HepG2 (cell line): ENCODE results near the gene ZDHHC9. TPM values are rescaled to one million over a fixed set of nuclear protein-coding genes. Genes with fewer than 3 reads are reported as not detected.

Source experiments
- ATAC-seq: fragments of 200-7000 bp; cut with Tn5 transposase; 3 replicates; pipeline ENCODE4 v1.9.1; 2020; ENCODE audit warnings: mild to moderate bottlenecking, moderate library complexity
- BruUV-seq: library from RNA; stranded (reverse); fragments of 400-500 nt; replicated peaks from 2 replicates; lab custom pipeline; 2021; lab: Mats Ljungman, UMichigan
- CTCF ChIA-PET: fragments of 300-600 bp; formaldehyde crosslinking; extraction: SDS; loops from one replicate; lab custom pipeline; 2021; ENCODE audit warnings: low total read pairs, inconsistent platforms, low intra/inter-chr PET ratio; lab: Yijun Ruan, JAX
- POLR2A ChIA-PET: fragments of 350-600 bp; sonication (Branson Sonifier 250); formaldehyde crosslinking; loops from one replicate; lab custom pipeline; 2020; ENCODE audit warnings: antibody characterized with exemption, inconsistent platforms; lab: Yijun Ruan, JAX
- DNase-seq: peaks from one replicate; pipeline ENCODE4 v3.0.0-alpha.2; 2015; ENCODE audit warnings: low spot score
- FAIRE-seq: peaks from 3 replicates; lab custom pipeline; 2011; peaks lifted over from hg19 to GRCh38; lab: Jason Lieb, UNC
- H2AFZ ChIP-seq: one replicate; pipeline ENCODE4 v1.6.1; 2011; ENCODE audit warnings: low read length, inconsistent platforms
- H3K27ac ChIP-seq: fragments of 300-600 bp; 3 replicates; pipeline ENCODE4 v1.8.0; 2011; ENCODE audit warnings: mixed run types, mild to moderate bottlenecking, mixed read lengths, low read length, inconsistent platforms; ENCODE audit not compliant: insufficient read depth; ENCODE audit errors: extremely low read length
- H3K27me3 ChIP-seq, 2 experiments: fragments of 200-600 bp in 1 of 2; 2 replicates in 1 of 2; 3 replicates in 1 of 2; pipeline versions ENCODE4 v1.6.0 to v1.8.0; 2011; ENCODE audit warnings: low read length in 2 of 2, mild to moderate bottlenecking in 2 of 2, moderate library complexity in 2 of 2, inconsistent platforms in 1 of 2; ENCODE audit not compliant: insufficient read depth in 2 of 2, control insufficient read depth in 1 of 2
- H3K36me3 ChIP-seq, 2 experiments: fragments of 200-600 bp in 1 of 2; replicated peaks in 1 of 2; 2 replicates in 1 of 2; 3 replicates in 1 of 2; pipeline versions ENCODE4 v1.5.1 to v1.8.0; 2011; ENCODE audit warnings: low read length in 2 of 2, inconsistent platforms in 1 of 2; ENCODE audit not compliant: insufficient read depth in 2 of 2, control insufficient read depth in 1 of 2
- H3K4me1 ChIP-seq: 2 replicates; pipeline ENCODE4 v1.5.1; 2012; ENCODE audit warnings: low read length, inconsistent platforms; ENCODE audit not compliant: insufficient read depth
- H3K4me2 ChIP-seq: 2 replicates; pipeline ENCODE4 v1.6.0; 2011; ENCODE audit warnings: low read depth, low read length, inconsistent platforms
- H3K4me3 ChIP-seq, 3 experiments: fragments of 200-600 bp in 1 of 3; sonication (generic), shearing (Covaris generic) in 1 of 3; replicated peaks in 1 of 3; 2 replicates each; pipeline ENCODE4 v1.5.1; 2011 to 2016; ENCODE audit warnings: low read length in 3 of 3, inconsistent platforms in 2 of 3, low read depth in 2 of 3, mild to moderate bottlenecking in 2 of 3, control low read depth in 1 of 3, mixed read lengths in 1 of 3; ENCODE audit not compliant: insufficient read depth in 1 of 3
- H3K79me2 ChIP-seq: one replicate; pipeline ENCODE4 v1.6.1; 2011; ENCODE audit warnings: low read length, inconsistent platforms; ENCODE audit not compliant: insufficient read depth
- H3K9ac ChIP-seq: 2 replicates; pipeline ENCODE4 v1.6.0; 2011; ENCODE audit warnings: mild to moderate bottlenecking, low read depth, low read length, inconsistent platforms; ENCODE audit not compliant: insufficient read depth
- H3K9me3 ChIP-seq: 2 replicates; pipeline ENCODE4 v1.5.1; 2012; ENCODE audit warnings: mild to moderate bottlenecking, low read length
- H4K20me1 ChIP-seq: 2 replicates; pipeline ENCODE4 v1.6.0; 2011; ENCODE audit warnings: inconsistent platforms, mild to moderate bottlenecking, low read length, moderate library complexity; ENCODE audit not compliant: insufficient read depth
- ATF2 ChIP-seq: sonication (generic); formaldehyde crosslinking; IDR thresholded peaks from 2 replicates; pipeline ENCODE4 v1.4.0; 2020; ENCODE audit warnings: missing genetic modification reagents
- CHD2 ChIP-seq: IDR thresholded peaks from 2 replicates; pipeline ENCODE4 v1.6.1; 2011; ENCODE audit warnings: low read depth, low read length, improper control_type of control experiment
- EP300 ChIP-seq, 3 experiments: sonication (generic) in 1 of 3; formaldehyde crosslinking in 1 of 3; IDR thresholded peaks; 2 replicates each; pipeline versions ENCODE4 v1.5.1 to v1.6.1; 2011 to 2020; ENCODE audit warnings: low read depth in 2 of 3, low read length in 2 of 3, borderline replicate concordance in 1 of 3, improper control_type of control experiment in 1 of 3, mild to moderate bottlenecking in 1 of 3, missing genetic modification reagents in 1 of 3, moderate library complexity in 1 of 3
- FOSL1 ChIP-seq: sonication (generic); formaldehyde crosslinking; IDR thresholded peaks from 2 replicates; pipeline ENCODE4 v1.9.0; 2021; ENCODE audit warnings: missing genetic modification reagents, borderline replicate concordance
- FOXK1 ChIP-seq: sonication (generic); formaldehyde crosslinking; IDR thresholded peaks from 2 replicates; pipeline ENCODE4 v1.4.0; 2020; ENCODE audit warnings: low read depth, missing genetic modification reagents, borderline replicate concordance
- FOXM1 ChIP-seq: sonication (generic); formaldehyde crosslinking; IDR thresholded peaks from 2 replicates; pipeline ENCODE4 v1.5.0; 2020; ENCODE audit warnings: missing genetic modification reagents
- GTF3A ChIP-seq: sonication (generic); formaldehyde crosslinking; conservative IDR thresholded peaks from 2 replicates; pipeline ENCODE4 v1.4.0; 2020; ENCODE audit warnings: mild to moderate bottlenecking, missing genetic modification reagents
- HOXA7 ChIP-seq: sonication (generic); formaldehyde crosslinking; IDR thresholded peaks from 2 replicates; pipeline ENCODE4 v1.8.1; 2022; ENCODE audit warnings: mild to moderate bottlenecking, missing genetic modification reagents, moderate library complexity
- KLF13 ChIP-seq: sonication (generic); formaldehyde crosslinking; IDR thresholded peaks from 2 replicates; pipeline ENCODE4 v1.4.0; 2020; ENCODE audit warnings: mild to moderate bottlenecking, missing genetic modification reagents
- MAF1 ChIP-seq: sonication (generic); formaldehyde crosslinking; IDR thresholded peaks from 2 replicates; pipeline ENCODE4 v1.5.0; 2020; ENCODE audit warnings: missing genetic modification reagents, borderline replicate concordance
- NCOR1 ChIP-seq: fragments of 200-600 bp; sonication (generic); IDR thresholded peaks from 2 replicates; pipeline ENCODE4 v1.7.0; 2017; ENCODE audit warnings: antibody characterized with exemption, low read length, borderline replicate concordance
- PAX8 ChIP-seq: sonication (generic); formaldehyde crosslinking; IDR thresholded peaks from 2 replicates; pipeline ENCODE4 v1.8.0; 2022; ENCODE audit warnings: mild to moderate bottlenecking, missing genetic modification reagents, borderline replicate concordance
- POLR2AphosphoS2 ChIP-seq: IDR thresholded peaks from 2 replicates; pipeline ENCODE4 v1.6.1; 2011; ENCODE audit warnings: low read depth, low read length, improper control_type of control experiment
- POLR2AphosphoS5 ChIP-seq: IDR thresholded peaks from 2 replicates; pipeline ENCODE4 v1.6.1; 2012; ENCODE audit warnings: low read depth, low read length
- RNF2 ChIP-seq: fragments of 450-650 bp; conservative IDR thresholded peaks from 2 replicates; pipeline ENCODE4 v1.6.1; 2016; ENCODE audit warnings: low read depth
- SKI ChIP-seq: fragments of 450-650 bp; IDR thresholded peaks from one replicate; pipeline ENCODE4 v1.6.1; 2018; ENCODE audit warnings: mild to moderate bottlenecking; ENCODE audit not compliant: partially characterized antibody
- SP2 ChIP-seq: sonication (generic); formaldehyde crosslinking; IDR thresholded peaks from 2 replicates; pipeline ENCODE4 v1.5.1; 2020; ENCODE audit warnings: mild to moderate bottlenecking, missing genetic modification reagents
- ZNF256 ChIP-seq: sonication (generic); formaldehyde crosslinking; conservative IDR thresholded peaks from 2 replicates; pipeline ENCODE4 v1.4.0; 2020; ENCODE audit warnings: missing genetic modification reagents
- ZNF670 ChIP-seq: sonication (generic); formaldehyde crosslinking; IDR thresholded peaks from 2 replicates; pipeline ENCODE4 v1.8.0; 2022; ENCODE audit warnings: mild to moderate bottlenecking, missing genetic modification reagents, borderline replicate concordance
- WGBS: methylation state at CpG from one replicate; pipeline ENCODE4 v1.1.6; 2017; ENCODE audit warnings: low lambda C conversion rate; 5-methylcytosine and 5-hydroxymethylcytosine counted together
- in situ Hi-C: cut with HindIII; loops from 2 replicates; pipeline ENCODE4 v1.10.0; 2017; ENCODE audit warnings: low pct_unique_long_range_greater_than_20kb; ENCODE audit not compliant: extremely low pct_ligation_motif_present
- intact Hi-C: fragments of 100-400 bp; cut with micrococcal nuclease; formaldehyde crosslinking; loops from one replicate; pipeline ENCODE4 v1.10.0; 2022; ENCODE audit not compliant: unreplicated experiment
- polyA plus RNA-seq, 8 experiments: library from polyadenylated mRNA; depleted of rRNA in 3 of 8; stranded (reverse) in 7 of 8; unstranded in 1 of 8; fragments of >200 nt; fragmentation: Illumina TruSeq in 4 of 8; extraction: Trizol in 4 of 8; gene quantifications; 2 replicates each; pipeline versions ENCODE4 v1.2.1 to v1.2.3, GENCODE V29; 2011 to 2016; ENCODE audit warnings: low read depth in 4 of 8, missing spikeins in 1 of 8, mixed read lengths in 1 of 8; ENCODE audit not compliant: insufficient read depth in 1 of 8
- total RNA-seq, 5 experiments: library from RNA; depleted of rRNA; stranded (reverse); fragments of >200 nt; fragmentation: Illumina TruSeq; extraction: Trizol; gene quantifications; 2 replicates each; pipeline ENCODE4 v1.2.3, GENCODE V29; 2016; ENCODE audit warnings: low read depth in 1 of 5

Gene ZDHHC9
- total and polyA plus RNA-seq, 2 of the 13 experiments (the other 11 are each of a cell fraction or from before 2014, with no cell fraction given), result 28.3 to 53.1 TPM

GRCh38 chrX:129798456-129798855 is 45.2 kb downstream of the ZDHHC9 start:
- ChIA-PET CTCF (no interaction called here), POLR2A (no interaction called here)
- no peaks in the 10 kb centered on the region for H3K9me3 ChIP-seq
- peaks cover 0 to under 1% of the 10 kb centered on the region in 2 experiments; a peak in 1 of 5 replicates for H3K36me3 ChIP-seq
- H3K4me2 ChIP-seq, result no peak overlapping the region
- no peaks in the 10 kb centered on the region for H3K79me2 ChIP-seq
- no peak overlapping the region for H2AFZ ChIP-seq
- H3K9ac ChIP-seq, result no peak overlapping the region
- FAIRE-seq (no peak), DNase-seq (no peak), ATAC-seq (no peak)
- in situ Hi-C loops, result no loop called here
- no peak overlapping the region for H3K4me3 ChIP-seq
- no peak overlapping the region for H3K27ac ChIP-seq
- H3K27me3 ChIP-seq, result no peaks in the 10 kb centered on the region
- intact Hi-C loops, result no loop called here
- H4K20me1 ChIP-seq, result no peaks in the 10 kb centered on the region
- whole genome bisulfite sequencing, result 92% methylated on average over 2 of the region's 3 CpGs
- TF ChIP-seq CHD2 (no peak), ZNF256 (CRISPR knock-in tag) (no peak), RNF2 (no peak), SP2 (no peak), EP300 (IDR thresholded peaks at IDR 0.05; ENCODE audit: low read depth in 2 of 2, low read length in 2 of 2) (no peak), EP300 (CRISPR knock-in tag; IDR thresholded peaks at IDR 0.05; ENCODE audit: borderline replicate concordance) (no peak), ATF2 (CRISPR knock-in tag) (no peak), FOSL1 (CRISPR knock-in tag) (no peak), FOXK1 (CRISPR knock-in tag) (no peak), KLF13 (CRISPR knock-in tag) (no peak), POLR2AphosphoS2 (no peak), HOXA7 (CRISPR knock-in tag) (no peak), GTF3A (CRISPR knock-in tag) (no peak), NCOR1 (no peak), ZNF670 (no peak), POLR2AphosphoS5 (no peak), SKI (no peak), MAF1 (no peak), PAX8 (CRISPR knock-in tag) (no peak), FOXM1 (CRISPR knock-in tag) (no peak)
- H3K4me1 ChIP-seq, result no peaks in the 10 kb centered on the region
- no TSS peak for BruUV-seq
